GM23338 (cell line): ENCODE data around the gene SYT17. TPM values are rescaled to one million over a fixed set of nuclear protein-coding genes. Genes with fewer than 3 reads are reported as not detected.

Experiments
- ATAC-seq: fragments of 200-7000 bp; cut with Tn5 transposase; 3 replicates; pipeline ENCODE4 v1.9.1; 2020
- DNase-seq: peaks from one replicate; pipeline ENCODE4 v3.0.0-alpha.2; 2015; ENCODE audit warnings: low spot score
- H2AFZ ChIP-seq: fragments of 200-600 bp; sonication (generic); 2 replicates; pipeline ENCODE4 v1.8.0; 2016; ENCODE audit warnings: antibody characterized with exemption, mild to moderate bottlenecking, moderate library complexity
- H3F3A ChIP-seq: fragments of 200-600 bp; sonication (generic); replicated peaks from 2 replicates; pipeline ENCODE4 v1.8.0; 2017; ENCODE audit warnings: antibody characterized with exemption, mixed run types, low read depth
- H3K27ac ChIP-seq: fragments of 200-600 bp; sonication (generic); 2 replicates; pipeline ENCODE4 v1.6.1; 2016; ENCODE audit warnings: low read depth
- H3K27me3 ChIP-seq: fragments of 200-600 bp; sonication (generic); 2 replicates; pipeline ENCODE4 v1.8.0; 2016; ENCODE audit warnings: mild to moderate bottlenecking, mixed run types, moderate library complexity; ENCODE audit not compliant: insufficient read depth
- H3K36me3 ChIP-seq: fragments of 200-600 bp; sonication (generic); 2 replicates; pipeline ENCODE4 v1.8.0; 2016; ENCODE audit warnings: mild to moderate bottlenecking; ENCODE audit not compliant: insufficient read depth
- H3K4me1 ChIP-seq: fragments of 200-600 bp; sonication (generic); 2 replicates; pipeline ENCODE4 v1.8.0; 2016; ENCODE audit warnings: mild to moderate bottlenecking, moderate library complexity; ENCODE audit not compliant: insufficient read depth
- H3K4me2 ChIP-seq: fragments of 200-600 bp; sonication (generic); 2 replicates; pipeline ENCODE4 v1.7.1; 2017; ENCODE audit warnings: mixed run types
- H3K4me3 ChIP-seq: fragments of 200-600 bp; sonication (generic); 2 replicates; pipeline ENCODE4 v1.6.1; 2016; ENCODE audit warnings: mixed run types
- H3K79me2 ChIP-seq: fragments of 200-600 bp; sonication (generic); replicated peaks from 2 replicates; pipeline ENCODE4 v1.8.0; 2017; ENCODE audit warnings: mild to moderate bottlenecking; ENCODE audit not compliant: insufficient read depth
- H3K9me2 ChIP-seq: fragments of 200-600 bp; sonication (generic); 2 replicates; pipeline ENCODE4 v1.8.0; 2017; ENCODE audit not compliant: insufficient read depth
- H4K20me1 ChIP-seq: fragments of 200-600 bp; sonication (generic); replicated peaks from 2 replicates; pipeline ENCODE4 v1.8.0; 2017; ENCODE audit warnings: mild to moderate bottlenecking; ENCODE audit not compliant: insufficient read depth
- H3K27ac Mint-ChIP-seq: 2 replicates; pipeline ENCODE4 v1.8.0; 2020; ENCODE audit warnings: inconsistent platforms, mild to moderate bottlenecking, moderate library complexity, mixed read lengths
- H3K27me3 Mint-ChIP-seq: 3 replicates; pipeline ENCODE4 v1.8.0; 2022; ENCODE audit warnings: low read depth, mild to moderate bottlenecking, moderate library complexity, mixed read lengths, inconsistent platforms; ENCODE audit not compliant: insufficient read depth, poor library complexity
- H3K36me3 Mint-ChIP-seq: 3 replicates; pipeline ENCODE4 v1.8.0; 2021; ENCODE audit warnings: low read depth, mild to moderate bottlenecking, inconsistent platforms, moderate library complexity, mixed read lengths
- H3K4me1 Mint-ChIP-seq: 3 replicates; pipeline ENCODE4 v1.8.0; 2020; ENCODE audit warnings: mild to moderate bottlenecking, inconsistent platforms, mixed read lengths
- H3K4me3 Mint-ChIP-seq: 3 replicates; pipeline ENCODE4 v1.8.0; 2021; ENCODE audit warnings: moderate library complexity, mild to moderate bottlenecking, inconsistent platforms, mixed read lengths
- H3K9me3 Mint-ChIP-seq: 3 replicates; pipeline ENCODE4 v1.8.0; 2020; ENCODE audit warnings: moderate library complexity, mild to moderate bottlenecking, inconsistent platforms, mixed read lengths
- CREB1 ChIP-seq: fragments of 250-450 bp; sonication (Bioruptor Pico); IDR thresholded peaks from 2 replicates; pipeline ENCODE4 v1.5.0; 2020; ENCODE audit warnings: low read depth, mild to moderate bottlenecking, moderate library complexity
- CTCF ChIP-seq, 2 experiments: fragments of 200-600 bp in 1 of 2; sonication (generic) in 1 of 2; conservative IDR thresholded peaks; 2 replicates each; pipeline versions ENCODE4 v1.5.1 to v1.6.1; 2016 to 2017; ENCODE audit warnings: antibody characterized with exemption in 2 of 2, low read depth in 2 of 2, mild to moderate bottlenecking in 2 of 2, moderate library complexity in 1 of 2
- EZH2 ChIP-seq: fragments of 200-600 bp; sonication (generic); IDR thresholded peaks from one replicate; pipeline ENCODE4 v1.8.0; 2017; ENCODE audit warnings: antibody characterized with exemption, mild to moderate bottlenecking, low read depth; ENCODE audit not compliant: unreplicated experiment
- EZH2phosphoT487 ChIP-seq: fragments of 200-600 bp; sonication (generic); IDR thresholded peaks from one replicate; pipeline ENCODE4 v1.8.1; 2018; ENCODE audit warnings: antibody characterized with exemption; ENCODE audit not compliant: unreplicated experiment
- JUNB ChIP-seq: IDR thresholded peaks from one replicate; pipeline ENCODE4 v1.6.1; 2016; ENCODE audit warnings: antibody characterized with exemption; ENCODE audit not compliant: unreplicated experiment
- NANOG ChIP-seq: IDR thresholded peaks from 2 replicates; pipeline ENCODE4 v1.6.1; 2016; ENCODE audit warnings: antibody characterized with exemption, borderline replicate concordance
- POLR2AphosphoS5 ChIP-seq: IDR thresholded peaks from 2 replicates; pipeline ENCODE4 v1.6.1; 2016; ENCODE audit warnings: antibody characterized with exemption, low read depth
- REST ChIP-seq: IDR thresholded peaks from one replicate; pipeline ENCODE4 v1.6.1; 2018; ENCODE audit warnings: antibody characterized with exemption; ENCODE audit not compliant: unreplicated experiment
- STAT1 ChIP-seq: IDR thresholded peaks from one replicate; pipeline ENCODE4 v1.6.1; 2016; ENCODE audit warnings: antibody characterized with exemption; ENCODE audit not compliant: unreplicated experiment
- ZNF114 ChIP-seq: fragments of 250-450 bp; sonication (Bioruptor Pico); IDR thresholded peaks from 2 replicates; pipeline ENCODE4 v1.5.0; 2020; ENCODE audit warnings: mild to moderate bottlenecking, moderate library complexity
- ZNF331 ChIP-seq: fragments of 250-450 bp; sonication (Bioruptor Pico); IDR thresholded peaks from 2 replicates; pipeline ENCODE4 v1.5.0; 2020; ENCODE audit warnings: low read depth, mild to moderate bottlenecking, moderate library complexity
- polyA plus RNA-seq: library from polyadenylated mRNA; unstranded; fragments of >200 nt; fragmentation: Nextera tagmentation; extraction: Ambion mirVana; gene quantifications from 2 replicates; pipeline ENCODE4 v1.2.1, GENCODE V29; 2016
- total RNA-seq: library from RNA; depleted of rRNA; stranded (reverse); fragments of >200 nt; shearing (Covaris generic); gene quantifications from 2 replicates; pipeline ENCODE4 v1.2.3, GENCODE V29; 2014
- TF ChIP-seq, protein P1 (sequence below): IDR thresholded peaks from 2 replicates; pipeline ENCODE4 v1.6.1; 2016; ENCODE audit warnings: antibody characterized with exemption
- TF ChIP-seq, protein P2 (sequence below): fragments of 250-450 bp; sonication (Bioruptor Pico); IDR thresholded peaks from 2 replicates; pipeline ENCODE4 v1.5.0; 2020; ENCODE audit warnings: mild to moderate bottlenecking, moderate library complexity

SYT17 gene
- total and polyA plus RNA-seq, 2 experiments from 2014 or later, result 5.3 to 9.5 TPM

DNA sequence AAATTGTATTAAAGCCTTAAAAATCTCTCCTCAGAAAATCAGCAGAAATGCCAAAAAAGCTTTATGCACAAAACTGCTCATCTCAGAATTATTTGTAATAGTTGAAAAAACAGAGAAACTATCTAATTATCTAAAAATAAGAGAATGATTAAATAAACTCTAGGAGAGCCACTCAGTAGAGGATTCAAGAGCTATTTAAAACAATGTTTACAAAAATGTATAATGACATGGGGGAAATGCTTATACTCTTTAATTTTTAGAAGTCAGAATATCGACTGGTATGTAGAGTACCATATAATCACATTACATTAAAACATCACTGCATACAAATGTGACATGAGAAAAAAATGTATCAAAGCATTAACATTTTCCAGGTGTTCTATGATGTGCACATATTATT is 129.4 kb downstream of the SYT17 start:
- Histone ChIP-seq H3K9me2 (no peaks in the 10 kb centered on the region; the same call in 1 of the 2 replicates), H3K27me3 (no peaks in the 10 kb centered on the region), H3K4me3 (no peak overlapping the region), H2AFZ (no peak overlapping the region), H3F3A (no peaks in the 10 kb centered on the region), H3K36me3 (no peaks in the 10 kb centered on the region), H3K4me2 (no peak overlapping the region), H3K4me1 (peaks cover 5% of the 10 kb centered on the region; the same call in 1 of the 2 replicates), H4K20me1 (no peaks in the 10 kb centered on the region), H3K27ac (no peak overlapping the region), H3K79me2 (no peaks in the 10 kb centered on the region)
- Mint-ChIP-seq H3K36me3 (no peaks in the 10 kb centered on the region), H3K4me1 (peaks cover 7% of the 10 kb centered on the region; the same call in 2 of the 3 replicates), H3K27me3 (peaks cover 4% of the 10 kb centered on the region), H3K4me3 (no peak overlapping the region), H3K9me3 (no peaks in the 10 kb centered on the region), H3K27ac (no peak overlapping the region)
- TF ChIP-seq, protein P1, sequence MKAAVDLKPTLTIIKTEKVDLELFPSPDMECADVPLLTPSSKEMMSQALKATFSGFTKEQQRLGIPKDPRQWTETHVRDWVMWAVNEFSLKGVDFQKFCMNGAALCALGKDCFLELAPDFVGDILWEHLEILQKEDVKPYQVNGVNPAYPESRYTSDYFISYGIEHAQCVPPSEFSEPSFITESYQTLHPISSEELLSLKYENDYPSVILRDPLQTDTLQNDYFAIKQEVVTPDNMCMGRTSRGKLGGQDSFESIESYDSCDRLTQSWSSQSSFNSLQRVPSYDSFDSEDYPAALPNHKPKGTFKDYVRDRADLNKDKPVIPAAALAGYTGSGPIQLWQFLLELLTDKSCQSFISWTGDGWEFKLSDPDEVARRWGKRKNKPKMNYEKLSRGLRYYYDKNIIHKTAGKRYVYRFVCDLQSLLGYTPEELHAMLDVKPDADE, result no peak
- TF ChIP-seq STAT1 (no peak), CTCF (conservative IDR thresholded peaks at IDR 0.05; ENCODE audit: low read depth in 2 of 2) (no peak), NANOG (no peak), REST (no peak), CREB1 (CRISPR knock-in tag) (no peak), POLR2AphosphoS5 (no peak), ZNF114 (no peak), EZH2phosphoT487 (no peak), EZH2 (no peak), ZNF331 (CRISPR knock-in tag) (no peak), JUNB (no peak)
- TF ChIP-seq, protein P2, sequence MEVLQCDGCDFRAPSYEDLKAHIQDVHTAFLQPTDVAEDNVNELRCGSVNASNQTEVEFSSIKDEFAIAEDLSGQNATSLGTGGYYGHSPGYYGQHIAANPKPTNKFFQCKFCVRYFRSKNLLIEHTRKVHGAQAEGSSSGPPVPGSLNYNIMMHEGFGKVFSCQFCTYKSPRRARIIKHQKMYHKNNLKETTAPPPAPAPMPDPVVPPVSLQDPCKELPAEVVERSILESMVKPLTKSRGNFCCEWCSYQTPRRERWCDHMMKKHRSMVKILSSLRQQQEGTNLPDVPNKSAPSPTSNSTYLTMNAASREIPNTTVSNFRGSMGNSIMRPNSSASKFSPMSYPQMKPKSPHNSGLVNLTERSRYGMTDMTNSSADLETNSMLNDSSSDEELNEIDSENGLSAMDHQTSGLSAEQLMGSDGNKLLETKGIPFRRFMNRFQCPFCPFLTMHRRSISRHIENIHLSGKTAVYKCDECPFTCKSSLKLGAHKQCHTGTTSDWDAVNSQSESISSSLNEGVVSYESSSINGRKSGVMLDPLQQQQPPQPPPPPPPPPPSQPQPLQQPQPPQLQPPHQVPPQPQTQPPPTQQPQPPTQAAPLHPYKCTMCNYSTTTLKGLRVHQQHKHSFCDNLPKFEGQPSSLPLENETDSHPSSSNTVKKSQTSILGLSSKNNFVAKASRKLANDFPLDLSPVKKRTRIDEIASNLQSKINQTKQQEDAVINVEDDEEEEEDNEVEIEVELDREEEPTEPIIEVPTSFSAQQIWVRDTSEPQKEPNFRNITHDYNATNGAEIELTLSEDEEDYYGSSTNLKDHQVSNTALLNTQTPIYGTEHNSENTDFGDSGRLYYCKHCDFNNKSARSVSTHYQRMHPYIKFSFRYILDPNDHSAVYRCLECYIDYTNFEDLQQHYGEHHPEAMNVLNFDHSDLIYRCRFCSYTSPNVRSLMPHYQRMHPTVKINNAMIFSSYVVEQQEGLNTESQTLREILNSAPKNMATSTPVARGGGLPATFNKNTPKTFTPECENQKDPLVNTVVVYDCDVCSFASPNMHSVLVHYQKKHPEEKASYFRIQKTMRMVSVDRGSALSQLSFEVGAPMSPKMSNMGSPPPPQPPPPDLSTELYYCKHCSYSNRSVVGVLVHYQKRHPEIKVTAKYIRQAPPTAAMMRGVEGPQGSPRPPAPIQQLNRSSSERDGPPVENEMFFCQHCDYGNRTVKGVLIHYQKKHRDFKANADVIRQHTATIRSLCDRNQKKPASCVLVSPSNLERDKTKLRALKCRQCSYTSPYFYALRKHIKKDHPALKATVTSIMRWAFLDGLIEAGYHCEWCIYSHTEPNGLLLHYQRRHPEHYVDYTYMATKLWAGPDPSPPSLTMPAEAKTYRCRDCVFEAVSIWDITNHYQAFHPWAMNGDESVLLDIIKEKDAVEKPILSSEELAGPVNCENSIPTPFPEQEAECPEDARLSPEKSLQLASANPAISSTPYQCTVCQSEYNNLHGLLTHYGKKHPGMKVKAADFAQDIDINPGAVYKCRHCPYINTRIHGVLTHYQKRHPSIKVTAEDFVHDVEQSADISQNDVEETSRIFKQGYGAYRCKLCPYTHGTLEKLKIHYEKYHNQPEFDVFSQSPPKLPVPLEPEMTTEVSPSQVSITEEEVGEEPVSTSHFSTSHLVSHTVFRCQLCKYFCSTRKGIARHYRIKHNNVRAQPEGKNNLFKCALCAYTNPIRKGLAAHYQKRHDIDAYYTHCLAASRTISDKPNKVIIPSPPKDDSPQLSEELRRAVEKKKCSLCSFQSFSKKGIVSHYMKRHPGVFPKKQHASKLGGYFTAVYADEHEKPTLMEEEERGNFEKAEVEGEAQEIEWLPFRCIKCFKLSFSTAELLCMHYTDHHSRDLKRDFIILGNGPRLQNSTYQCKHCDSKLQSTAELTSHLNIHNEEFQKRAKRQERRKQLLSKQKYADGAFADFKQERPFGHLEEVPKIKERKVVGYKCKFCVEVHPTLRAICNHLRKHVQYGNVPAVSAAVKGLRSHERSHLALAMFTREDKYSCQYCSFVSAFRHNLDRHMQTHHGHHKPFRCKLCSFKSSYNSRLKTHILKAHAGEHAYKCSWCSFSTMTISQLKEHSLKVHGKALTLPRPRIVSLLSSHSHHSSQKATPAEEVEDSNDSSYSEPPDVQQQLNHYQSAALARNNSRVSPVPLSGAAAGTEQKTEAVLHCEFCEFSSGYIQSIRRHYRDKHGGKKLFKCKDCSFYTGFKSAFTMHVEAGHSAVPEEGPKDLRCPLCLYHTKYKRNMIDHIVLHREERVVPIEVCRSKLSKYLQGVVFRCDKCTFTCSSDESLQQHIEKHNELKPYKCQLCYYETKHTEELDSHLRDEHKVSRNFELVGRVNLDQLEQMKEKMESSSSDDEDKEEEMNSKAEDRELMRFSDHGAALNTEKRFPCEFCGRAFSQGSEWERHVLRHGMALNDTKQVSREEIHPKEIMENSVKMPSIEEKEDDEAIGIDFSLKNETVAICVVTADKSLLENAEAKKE (CRISPR knock-in tag), result no peak
- DNase-seq (no peak), ATAC-seq (no peak)
